ENCODE results near the gene ZNF462.
"Not testable (repeated sequence)": the region's sequence is repeated elsewhere in the genome, so short reads cannot be mapped to it uniquely, and the experiment has no call there.

- TF ChIP-seq CTCF (conservative IDR thresholded peaks at IDR 0.05); ZFX (IDR thresholded peaks at IDR 0.05): not testable (repeated sequence)
These were observed 11.3 kb upstream of the ZNF462 start for GRCh38 chr9:106851640-106852039.
